GM12878 (cell line): ENCODE data around the gene VSX1. TPM values are rescaled to one million over a fixed set of nuclear protein-coding genes. Genes with fewer than 3 reads are reported as not detected.

Source experiments
- ATAC-seq: fragments of 200-7000 bp; cut with Tn5 transposase; 3 replicates; pipeline ENCODE4 v1.9.1; 2020; ENCODE audit warnings: mild to moderate bottlenecking, moderate library complexity
- BruUV-seq: library from RNA; stranded (reverse); fragments of 400-500 nt; replicated peaks from 2 replicates; lab custom pipeline; 2021; lab: Mats Ljungman, UMichigan
- CTCF ChIA-PET: fragments of 300-600 bp; sonication (Branson Sonifier 250); formaldehyde crosslinking; extraction: SDS; loops from one replicate; lab custom pipeline; 2021; ENCODE audit warnings: inconsistent platforms; lab: Yijun Ruan, JAX
- POLR2A ChIA-PET: fragments of 350-600 bp; formaldehyde crosslinking; extraction: SDS; loops from one replicate; lab custom pipeline; 2021; ENCODE audit warnings: inconsistent platforms; lab: Charles Lee
- RAD21 ChIA-PET: fragments of 300-600 bp; sonication (Branson Sonifier 250); formaldehyde crosslinking; loops from one replicate; lab custom pipeline; 2023; ENCODE audit warnings: antibody characterized with exemption; ENCODE audit not compliant: unreplicated experiment; lab: Charles Lee
- SMC1A ChIA-PET: fragments of 300-600 bp; sonication (Branson Sonifier 250); formaldehyde crosslinking; loops from one replicate; lab custom pipeline; 2023; ENCODE audit not compliant: unreplicated experiment, uncharacterized antibody; lab: Charles Lee
- DNase-seq: peaks from one replicate; pipeline ENCODE4 v3.0.0-alpha.2; 2011; ENCODE audit warnings: low read depth, low spot score
- FAIRE-seq: peaks from 3 replicates; lab custom pipeline; 2011; peaks lifted over from hg19 to GRCh38; lab: Jason Lieb, UNC
- H2AFZ ChIP-seq: 2 replicates; pipeline ENCODE4 v1.6.0; 2011; ENCODE audit warnings: low read depth, low read length, control low read depth; ENCODE audit not compliant: control insufficient read depth
- H3K27ac ChIP-seq: 2 replicates; pipeline ENCODE4 v1.5.1; 2011; ENCODE audit warnings: control low read depth; ENCODE audit not compliant: control insufficient read depth, insufficient read depth
- H3K27me3 ChIP-seq, 2 experiments: replicated peaks in 1 of 2; 2 replicates each; pipeline versions ENCODE4 v1.6.0 to v1.6.1; 2011; ENCODE audit warnings: low read length in 1 of 2; ENCODE audit not compliant: control insufficient read depth in 2 of 2, insufficient read depth in 2 of 2
- H3K36me3 ChIP-seq, 2 experiments: 2 replicates each; pipeline ENCODE4 v1.5.1; 2011; ENCODE audit warnings: low read length in 1 of 2; ENCODE audit not compliant: control insufficient read depth in 2 of 2, insufficient read depth in 2 of 2
- H3K4me1 ChIP-seq: 2 replicates; pipeline ENCODE4 v1.6.1; 2011; ENCODE audit warnings: mild to moderate bottlenecking, low read length, moderate library complexity, mixed read lengths; ENCODE audit not compliant: control insufficient read depth, insufficient read depth
- H3K4me2 ChIP-seq: 2 replicates; pipeline ENCODE4 v1.6.0; 2011; ENCODE audit warnings: control low read depth; ENCODE audit not compliant: control insufficient read depth, insufficient read depth
- H3K4me3 ChIP-seq: fragments of 200-600 bp; sonication (generic); 2 replicates; pipeline ENCODE4 v1.5.1; 2016
- H3K79me2 ChIP-seq: 2 replicates; pipeline ENCODE4 v1.6.0; 2011; ENCODE audit warnings: low read length; ENCODE audit not compliant: control insufficient read depth, insufficient read depth
- H3K9ac ChIP-seq: 2 replicates; pipeline ENCODE4 v1.8.0; 2011; ENCODE audit warnings: low read length, control low read depth, mixed read lengths; ENCODE audit not compliant: control insufficient read depth, insufficient read depth
- H3K9me3 ChIP-seq: replicated peaks from 3 replicates; pipeline ENCODE4 v1.5.1; 2011; ENCODE audit warnings: mild to moderate bottlenecking, low read length; ENCODE audit not compliant: control insufficient read depth, insufficient read depth
- H4K20me1 ChIP-seq: 2 replicates; pipeline ENCODE4 v1.6.0; 2011; ENCODE audit not compliant: control insufficient read depth, insufficient read depth
- CBX3 ChIP-seq: fragments of 200-600 bp; sonication (generic); IDR thresholded peaks from 2 replicates; pipeline ENCODE4 v1.6.1; 2016; ENCODE audit warnings: low read depth, borderline replicate concordance
- NRF1 ChIP-seq: conservative IDR thresholded peaks from 2 replicates; pipeline ENCODE4 v1.6.1; 2011; ENCODE audit warnings: mild to moderate bottlenecking, low read depth, low read length, improper control_type of control experiment
- WGBS: methylation state at CpG from one replicate; pipeline ENCODE4 v1.1.6; 2016; ENCODE audit warnings: low lambda C conversion rate; ENCODE audit not compliant: insufficient replicate concordance, insufficient coverage; ENCODE audit errors: missing lambda C conversion rate; 5-methylcytosine and 5-hydroxymethylcytosine counted together
- in situ Hi-C: fragments of 300-500 bp; cut with MboI; formaldehyde crosslinking; loops from 9 replicates; pipeline ENCODE4 v1.14.3; 2018; ENCODE audit warnings: mixed read lengths
- intact Hi-C: fragments of 100-400 bp; cut with micrococcal nuclease; formaldehyde crosslinking; loops from one replicate; pipeline ENCODE4 v1.14.2; 2022; ENCODE audit not compliant: unreplicated experiment
- polyA plus RNA-seq, 11 experiments: library from polyadenylated mRNA; depleted of rRNA in 4 of 11; unstranded in 6 of 11; stranded (reverse) in 5 of 11; fragments of >200 nt; fragmentation: Nextera tagmentation in 4 of 11; fragmentation: Illumina TruSeq in 1 of 11; extraction: Ambion mirVana in 4 of 11; extraction: Trizol in 1 of 11; gene quantifications; 1 replicate in 1 of 11; 2 replicates in 10 of 11; pipeline versions ENCODE4 v1.2.1 to v1.2.3, GENCODE V29; 2011 to 2016; ENCODE audit warnings: inconsistent platforms in 2 of 11, missing spikeins in 2 of 11, low read depth in 1 of 11
- total RNA-seq, 4 experiments: library from RNA; depleted of rRNA in 3 of 4; stranded (reverse); fragments of >200 nt in 3 of 4; fragmentation: Illumina TruSeq in 1 of 4; extraction: Trizol in 1 of 4; gene quantifications; 2 replicates each; pipeline versions ENCODE4 v1.2.1 to v1.2.3, GENCODE V29; 2013 to 2021
- TF ChIP-seq, protein P1 (sequence below): IDR thresholded peaks from 2 replicates; pipeline ENCODE4 v1.6.1; 2011; ENCODE audit warnings: borderline replicate concordance, low read depth, mild to moderate bottlenecking, moderate library complexity, mixed read lengths, low read length; ENCODE audit not compliant: insufficient read depth; ENCODE audit errors: extremely low read length
- TF ChIP-seq, protein P2 (sequence below): IDR thresholded peaks from 2 replicates; pipeline ENCODE4 v1.6.1; 2011; ENCODE audit warnings: low read depth, low read length, improper control_type of control experiment, borderline replicate concordance

VSX1 gene
- total and polyA plus RNA-seq, 10 of the 15 experiments (the other 5 are each of a cell fraction or from before 2014, with no cell fraction given): 0.05 TPM; not detected in 9

DNA sequence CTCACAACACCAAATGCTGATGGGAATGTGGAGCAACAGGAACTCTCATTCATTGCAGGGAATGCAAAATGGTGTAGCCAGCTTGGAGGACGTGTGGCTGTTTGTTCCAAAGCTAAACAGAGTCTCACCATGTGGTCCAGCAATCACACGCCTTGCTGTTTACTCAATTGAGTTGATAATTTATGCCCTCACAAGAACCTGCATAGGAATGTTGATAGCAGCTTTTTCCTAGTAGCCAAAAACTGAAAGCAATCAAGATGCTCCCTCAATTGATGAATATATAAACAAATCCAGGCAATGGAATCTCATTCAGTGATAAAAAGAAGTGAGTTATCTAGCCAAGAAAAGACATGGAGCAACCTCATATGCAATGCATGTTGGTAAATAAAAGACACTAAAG lies 15.6 kb upstream of the VSX1 start:
- in situ Hi-C loops (no loop called here), intact Hi-C loops (no loop called here)
- H3K27ac ChIP-seq: no peak overlapping the region
- ChIA-PET SMC1A (no interaction called here), CTCF (no interaction called here), RAD21 (no interaction called here), POLR2A (no interaction called here)
- FAIRE-seq (no peak), ATAC-seq (no peak), DNase-seq (no peak)
- no peaks in the 10 kb centered on the region for H4K20me1 ChIP-seq
- no peak for TF ChIP-seq NRF1
- no peak for TF ChIP-seq CBX3
- TF ChIP-seq, protein P1, sequence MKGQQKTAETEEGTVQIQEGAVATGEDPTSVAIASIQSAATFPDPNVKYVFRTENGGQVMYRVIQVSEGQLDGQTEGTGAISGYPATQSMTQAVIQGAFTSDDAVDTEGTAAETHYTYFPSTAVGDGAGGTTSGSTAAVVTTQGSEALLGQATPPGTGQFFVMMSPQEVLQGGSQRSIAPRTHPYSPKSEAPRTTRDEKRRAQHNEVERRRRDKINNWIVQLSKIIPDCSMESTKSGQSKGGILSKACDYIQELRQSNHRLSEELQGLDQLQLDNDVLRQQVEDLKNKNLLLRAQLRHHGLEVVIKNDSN: no peak
- TF ChIP-seq, protein P2, sequence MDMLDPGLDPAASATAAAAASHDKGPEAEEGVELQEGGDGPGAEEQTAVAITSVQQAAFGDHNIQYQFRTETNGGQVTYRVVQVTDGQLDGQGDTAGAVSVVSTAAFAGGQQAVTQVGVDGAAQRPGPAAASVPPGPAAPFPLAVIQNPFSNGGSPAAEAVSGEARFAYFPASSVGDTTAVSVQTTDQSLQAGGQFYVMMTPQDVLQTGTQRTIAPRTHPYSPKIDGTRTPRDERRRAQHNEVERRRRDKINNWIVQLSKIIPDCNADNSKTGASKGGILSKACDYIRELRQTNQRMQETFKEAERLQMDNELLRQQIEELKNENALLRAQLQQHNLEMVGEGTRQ: no peak
- no peak overlapping the region for H3K9ac ChIP-seq
- no peak overlapping the region for H3K4me2 ChIP-seq
- H3K9me3 ChIP-seq: no peaks in the 10 kb centered on the region; the same call in 2 of the 3 replicates
- H2AFZ ChIP-seq: no peak overlapping the region
- WGBS: 18% methylated on average over 2 of the region's 2 CpGs
- H3K36me3 ChIP-seq: no peaks in the 10 kb centered on the region
- H3K79me2 ChIP-seq: no peaks in the 10 kb centered on the region
- no peaks in the 10 kb centered on the region for H3K4me1 ChIP-seq
- H3K27me3 ChIP-seq: no peaks in the 10 kb centered on the region
- H3K4me3 ChIP-seq: no peak overlapping the region
- no TSS peak for BruUV-seq
